HG02981 (cell line): ENCODE measurements around the gene TTC24.
"Not testable (repeated sequence)": the region's sequence is repeated elsewhere in the genome, so short reads cannot be mapped to it uniquely, and the experiment has no call there.

Source experiments
- ATAC-seq: cut with Tn5 transposase; IDR thresholded peaks from one replicate; pipeline ENCODE4 v1.9.1; 2021; ENCODE audit warnings: mild to moderate bottlenecking, moderate library complexity; ENCODE audit not compliant: unreplicated experiment

Gene TTC24

DNA sequence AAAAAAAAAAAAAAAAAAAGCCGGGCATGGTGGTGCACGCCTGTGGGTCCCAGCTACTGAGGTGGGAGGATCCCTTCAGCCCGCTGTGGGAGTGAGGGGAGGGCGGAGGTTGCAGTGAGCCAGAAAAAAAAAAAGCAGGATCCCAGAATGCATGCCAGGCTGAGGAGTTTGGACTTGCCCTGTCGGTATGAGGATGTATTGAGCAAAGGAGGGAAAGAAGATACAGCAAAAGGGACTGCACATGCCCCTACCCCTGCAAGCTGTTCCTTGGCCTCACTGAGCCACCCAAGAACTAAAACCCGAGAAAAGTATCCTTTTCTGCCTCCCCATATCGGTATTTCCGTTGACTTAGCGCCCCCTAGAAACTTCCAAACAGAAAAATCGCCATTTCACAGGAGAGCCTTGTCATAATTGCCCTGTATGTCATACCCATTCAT is 23.1 kb downstream of the TTC24 start:
- ATAC-seq = no peak

- ATAC-seq = not testable (repeated sequence)
Observed at GRCh38 chr1:156607344-156607743, 27.8 kb downstream of the TTC24 start.

GRCh38 chr1:156608036-156608674 is 28.6 kb downstream of the TTC24 start:
- peak; percentile 75 for ATAC-seq

DNA sequence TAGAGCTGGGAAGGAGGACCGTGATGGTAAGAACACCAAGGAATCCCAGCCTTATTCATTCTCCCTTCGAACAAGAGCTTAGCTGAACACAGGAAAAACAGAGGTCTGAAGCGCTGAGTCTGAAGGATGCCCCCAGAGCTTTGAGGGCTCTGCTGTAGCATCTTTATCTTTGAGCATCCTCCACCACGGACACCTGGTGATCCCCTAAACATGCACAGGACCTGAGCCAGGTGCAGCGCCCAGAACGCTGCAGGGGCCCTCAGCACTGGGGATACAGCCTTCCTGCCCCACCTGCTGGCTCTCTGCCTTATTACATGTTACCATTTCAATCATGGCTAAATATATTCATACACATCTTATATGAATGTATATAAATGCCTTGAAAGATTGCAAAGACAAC is 29.5 kb downstream of the TTC24 start:
- no peak for ATAC-seq

- ATAC-seq = not testable (repeated sequence)
Observed at GRCh38 chr1:156610072-156610471, 30.5 kb downstream of the TTC24 start.

DNA sequence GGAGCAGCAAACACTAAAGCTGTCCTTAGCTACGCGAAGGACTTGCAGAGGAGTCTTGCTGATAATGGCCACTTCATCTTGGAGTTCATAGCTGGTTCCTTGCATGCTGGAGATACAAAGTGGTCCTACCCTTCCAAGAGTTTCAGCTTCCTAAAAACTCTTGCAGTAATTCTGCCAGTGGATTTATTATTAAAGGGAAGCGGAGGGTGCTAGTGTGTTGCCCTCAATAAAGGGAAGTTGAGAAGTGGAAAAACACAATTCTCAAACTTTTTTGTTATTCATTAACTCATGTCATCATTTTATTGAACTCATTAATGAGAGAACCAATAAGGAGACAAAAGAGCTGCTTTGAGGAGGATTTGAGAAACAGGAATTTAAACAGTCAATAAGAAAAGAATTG is 33.1 kb downstream of the TTC24 start:
- no peak for ATAC-seq

DNA sequence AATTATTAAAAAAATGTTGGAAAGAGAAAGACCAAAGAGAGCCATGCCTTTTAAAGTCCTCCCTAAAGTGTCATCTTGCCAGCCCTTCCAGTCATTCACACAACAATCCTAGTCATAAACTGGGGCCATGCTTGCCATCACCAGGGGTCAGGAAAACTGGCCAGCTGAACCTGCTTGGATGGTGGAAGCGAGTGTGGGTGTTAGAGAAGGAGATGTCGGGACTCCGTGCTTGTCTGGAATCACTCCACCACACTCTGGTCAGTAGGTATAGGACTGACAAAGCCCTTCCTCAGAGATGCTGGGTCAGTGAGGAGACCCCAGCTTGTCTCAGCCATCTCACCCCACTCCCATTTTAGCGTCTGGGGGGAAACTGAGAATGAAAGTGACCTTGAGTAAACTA is 36.4 kb downstream of the TTC24 start:
- ATAC-seq = no peak

DNA sequence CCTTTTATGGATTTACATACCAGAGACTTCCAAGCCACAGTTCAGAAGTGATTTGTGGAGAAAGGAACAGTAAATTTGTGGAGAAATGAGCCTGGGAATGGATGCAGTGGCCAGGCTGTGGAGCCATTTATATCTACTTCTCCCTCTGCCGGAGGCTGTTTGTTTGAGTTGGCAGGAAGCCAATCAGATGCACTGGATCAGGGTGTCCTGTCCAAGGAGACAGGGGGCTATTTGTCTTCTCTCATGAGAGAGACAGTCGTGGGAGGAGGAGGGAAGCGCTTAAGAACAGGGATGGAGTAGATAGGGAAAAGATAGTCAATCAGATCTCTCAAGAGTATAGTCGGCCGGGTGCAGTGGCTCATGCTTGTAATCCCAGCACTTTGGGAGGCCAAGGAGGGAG is 36.9 kb downstream of the TTC24 start:
- ATAC-seq = no peak

DNA sequence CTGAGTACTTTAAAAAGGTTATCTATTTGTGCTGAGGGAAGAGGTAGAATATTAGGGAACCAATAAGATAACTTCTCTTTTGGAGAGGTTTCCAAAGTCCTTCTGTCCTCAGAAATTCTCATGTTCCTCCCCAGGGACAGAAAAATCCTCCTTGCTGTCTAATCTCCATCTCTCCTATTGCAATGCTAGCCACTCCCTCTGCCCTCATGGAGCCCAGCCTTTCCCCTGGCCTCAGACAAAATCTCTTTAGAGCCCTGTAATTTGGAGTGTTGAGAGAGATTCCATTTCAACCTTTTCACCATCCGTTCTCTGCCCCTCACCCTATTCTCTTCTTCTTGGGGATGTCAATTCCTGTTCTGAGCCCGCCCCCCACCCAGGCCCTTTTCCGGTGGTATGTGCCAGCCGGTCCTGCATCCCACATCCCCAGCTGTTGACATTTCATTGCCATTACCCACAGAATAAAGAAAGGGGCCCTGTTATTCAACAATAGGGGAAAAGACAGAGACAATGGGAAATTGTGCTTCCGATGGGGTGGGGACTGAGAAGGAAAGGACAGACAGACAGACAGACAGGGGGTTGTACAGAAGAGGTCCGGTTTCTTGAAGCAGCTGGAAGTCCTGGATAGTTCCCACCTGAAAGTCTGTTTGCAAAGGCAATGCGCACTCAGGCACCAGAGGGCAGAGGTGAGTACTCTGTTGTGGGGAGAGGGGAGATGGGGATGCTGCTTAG is 39.5 kb downstream of the TTC24 start, which contains the start of gene HAPLN2:
HAPLN2 (plus strand) TSS at position 563 of the 729 bp plus-strand sequence. CDS start 4,076 bp downstream, outside the sequence.
- ATAC-seq = no peak

GRCh38 chr1:156619582-156619955 is 40.0 kb downstream of the TTC24 start:
- ATAC-seq = no peak

- ATAC-seq = no peak
Observed at GRCh38 chr1:156622581-156623297, 43.2 kb downstream of the TTC24 start.

GRCh38 chr1:156623946-156624813 is 44.7 kb downstream of the TTC24 start:
- no peak for ATAC-seq

DNA sequence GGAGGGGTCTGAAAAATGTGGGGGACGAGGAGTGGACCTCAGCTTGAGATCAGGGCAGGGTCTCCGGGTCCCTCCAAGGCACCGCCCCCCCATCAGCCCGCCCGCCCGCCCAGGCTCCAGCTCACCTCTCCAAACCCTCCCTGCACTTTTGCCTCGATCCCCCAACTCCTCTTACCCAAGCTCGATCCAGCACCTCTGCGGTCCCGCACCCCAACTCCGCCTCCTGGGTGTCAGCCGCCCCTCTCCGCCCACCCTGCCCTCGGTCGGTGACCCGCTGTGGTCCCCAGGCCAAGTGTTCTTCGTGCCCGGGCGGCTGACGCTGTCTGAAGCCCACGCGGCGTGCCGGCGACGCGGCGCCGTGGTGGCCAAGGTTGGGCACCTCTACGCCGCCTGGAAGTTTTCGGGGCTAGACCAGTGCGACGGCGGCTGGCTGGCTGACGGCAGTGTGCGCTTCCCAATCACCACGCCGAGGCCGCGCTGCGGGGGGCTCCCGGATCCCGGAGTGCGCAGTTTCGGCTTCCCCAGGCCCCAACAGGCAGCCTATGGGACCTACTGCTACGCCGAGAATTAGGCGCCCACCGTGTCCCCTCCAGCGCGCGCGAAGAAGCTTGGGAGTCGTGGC is 45.4 kb downstream of the TTC24 start:
- no peak for ATAC-seq

DNA sequence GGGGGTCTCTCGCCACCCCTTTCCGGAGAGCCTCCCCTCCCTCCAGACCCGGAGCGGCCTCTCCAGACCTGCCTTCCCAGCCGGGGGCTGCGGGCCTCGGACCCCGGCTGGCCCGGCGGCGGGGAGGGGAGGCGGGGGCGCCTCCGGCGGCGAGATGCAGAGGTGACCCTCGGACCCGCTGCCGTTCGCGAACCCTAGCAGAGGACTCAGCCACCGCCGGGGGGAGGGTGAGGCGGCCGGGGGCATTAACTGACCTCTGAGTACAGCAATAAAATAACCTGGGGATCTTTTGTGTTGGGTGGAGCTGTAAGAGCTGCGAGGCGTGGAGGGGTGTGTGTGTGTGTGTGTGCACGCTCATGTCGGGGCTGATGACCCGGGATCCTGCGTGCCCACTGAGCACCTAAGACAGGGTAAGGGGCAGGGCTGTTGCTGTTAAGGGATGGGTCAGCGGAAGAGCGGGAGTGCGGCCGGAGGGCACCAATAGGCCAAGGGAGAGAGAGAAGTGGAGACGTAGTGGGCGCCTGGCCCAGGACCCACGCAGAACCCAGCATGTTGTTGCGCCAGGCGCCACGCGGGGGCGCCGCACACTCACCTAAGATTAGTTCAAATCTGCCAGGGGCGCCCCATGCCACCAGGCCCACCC is 46.0 kb downstream of the TTC24 start:
- ATAC-seq = no peak

DNA sequence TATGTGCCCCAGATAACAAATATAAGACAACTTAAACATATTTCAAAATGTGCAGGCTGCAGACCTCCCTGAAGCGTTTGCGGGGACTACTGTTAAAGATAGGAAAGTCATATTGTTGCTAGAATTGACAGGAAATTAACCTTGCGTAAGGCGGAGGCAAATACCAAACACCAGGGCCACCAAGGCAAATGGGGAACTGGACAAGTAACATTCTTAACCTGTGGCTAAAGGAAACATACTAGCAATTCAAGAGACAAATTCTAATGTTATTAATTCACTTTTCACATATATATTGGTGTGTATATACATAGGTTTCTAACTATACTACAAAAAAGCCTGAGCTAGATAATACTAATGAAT is 46.5 kb downstream of the TTC24 start:
- ATAC-seq = no peak

- ATAC-seq = no peak
Observed at GRCh38 chr1:156627313-156627880, 47.9 kb downstream of the TTC24 start.

DNA sequence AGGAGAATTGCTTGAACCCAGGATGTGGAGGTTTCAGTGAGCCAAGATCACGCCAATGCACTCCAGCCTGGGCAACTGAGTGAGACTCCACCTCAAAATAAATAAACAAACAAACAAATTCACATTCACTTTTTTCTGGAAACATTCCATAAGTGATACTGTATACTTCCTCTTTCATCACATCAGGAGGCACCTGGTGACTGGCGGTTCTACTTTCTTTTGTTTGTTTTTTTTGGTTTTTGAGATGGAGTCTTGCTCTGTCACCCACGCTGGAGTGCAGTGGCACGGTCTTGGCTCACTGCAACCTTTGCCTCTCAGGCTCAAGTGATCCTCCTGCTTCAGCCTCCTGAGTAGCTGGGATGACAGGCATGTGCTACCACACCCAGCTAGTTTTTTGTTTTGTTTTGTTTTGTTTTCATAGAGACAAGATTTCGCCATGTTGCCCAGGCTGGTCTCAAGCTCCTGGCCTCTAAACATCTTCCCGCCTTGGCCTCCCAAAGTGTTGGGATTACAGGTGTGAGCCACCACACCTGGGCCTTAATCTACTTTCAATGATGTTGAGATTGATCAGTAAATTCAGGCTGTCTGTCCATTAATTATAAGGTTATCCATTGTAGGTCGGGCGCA is 50.4 kb downstream of the TTC24 start:
- ATAC-seq = no peak

DNA sequence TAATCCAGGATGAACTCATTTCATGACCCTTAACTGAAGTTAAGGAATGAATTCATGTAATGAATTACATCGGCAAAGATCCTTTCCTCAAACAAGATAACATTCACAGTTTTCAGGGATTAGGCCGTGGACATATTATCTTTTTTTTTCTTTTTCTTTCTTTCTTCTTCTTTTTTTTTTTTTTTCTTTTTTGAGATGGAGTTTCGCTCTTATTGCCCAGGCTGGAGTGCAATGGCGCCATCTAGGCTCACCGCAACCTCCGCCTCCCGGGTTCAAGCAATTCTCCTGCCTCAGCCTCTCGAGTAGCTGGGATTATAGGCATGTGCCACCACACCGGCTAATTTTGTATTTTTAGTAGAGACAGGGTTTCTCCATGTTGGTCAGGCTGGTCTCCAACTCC is 51.6 kb downstream of the TTC24 start:
- ATAC-seq = not testable (repeated sequence)

DNA sequence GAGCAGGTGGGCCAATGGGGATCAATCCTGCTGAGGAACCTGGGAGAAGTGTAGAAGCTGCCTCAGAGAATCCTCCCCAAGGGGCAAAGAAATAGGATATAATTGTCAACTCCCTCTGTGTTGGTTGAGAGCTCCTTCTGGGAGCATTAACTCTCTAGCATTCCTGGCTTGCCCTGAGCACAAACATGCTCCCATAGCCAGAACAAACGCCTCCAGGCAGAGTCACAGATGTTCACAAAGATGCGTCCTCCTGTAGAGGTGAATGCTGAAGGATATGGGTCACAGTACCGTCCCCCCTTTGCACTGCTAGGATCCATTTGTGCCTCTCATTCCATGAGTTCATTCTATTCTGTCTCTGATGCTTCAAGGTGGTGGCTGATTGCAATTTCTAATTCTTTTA is 52.8 kb downstream of the TTC24 start:
- ATAC-seq = no peak
